ENCODE measurements around the gene FCGBP.

The FCGBP gene

DNA sequence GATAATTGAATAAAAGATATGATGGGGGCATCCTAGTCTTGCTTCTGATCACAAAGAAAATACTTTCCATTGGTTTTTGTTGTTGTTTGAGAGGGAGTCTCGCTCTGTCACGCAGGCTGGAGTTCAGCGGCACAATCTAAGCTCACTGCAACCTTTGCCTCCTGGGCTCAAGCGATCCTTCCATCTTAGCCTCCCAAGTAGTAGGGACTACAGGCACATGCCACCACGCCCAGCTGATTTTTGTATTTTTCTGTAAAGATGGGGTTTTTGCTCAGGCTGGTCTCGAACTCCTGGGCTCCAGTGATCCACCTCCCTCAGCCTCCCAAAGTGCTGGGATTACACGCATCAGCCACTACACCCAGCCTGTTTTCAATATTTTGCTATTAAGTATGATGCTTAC lies 19.5 kb upstream of the FCGBP start:
- TF ChIP-seq, protein P1, sequence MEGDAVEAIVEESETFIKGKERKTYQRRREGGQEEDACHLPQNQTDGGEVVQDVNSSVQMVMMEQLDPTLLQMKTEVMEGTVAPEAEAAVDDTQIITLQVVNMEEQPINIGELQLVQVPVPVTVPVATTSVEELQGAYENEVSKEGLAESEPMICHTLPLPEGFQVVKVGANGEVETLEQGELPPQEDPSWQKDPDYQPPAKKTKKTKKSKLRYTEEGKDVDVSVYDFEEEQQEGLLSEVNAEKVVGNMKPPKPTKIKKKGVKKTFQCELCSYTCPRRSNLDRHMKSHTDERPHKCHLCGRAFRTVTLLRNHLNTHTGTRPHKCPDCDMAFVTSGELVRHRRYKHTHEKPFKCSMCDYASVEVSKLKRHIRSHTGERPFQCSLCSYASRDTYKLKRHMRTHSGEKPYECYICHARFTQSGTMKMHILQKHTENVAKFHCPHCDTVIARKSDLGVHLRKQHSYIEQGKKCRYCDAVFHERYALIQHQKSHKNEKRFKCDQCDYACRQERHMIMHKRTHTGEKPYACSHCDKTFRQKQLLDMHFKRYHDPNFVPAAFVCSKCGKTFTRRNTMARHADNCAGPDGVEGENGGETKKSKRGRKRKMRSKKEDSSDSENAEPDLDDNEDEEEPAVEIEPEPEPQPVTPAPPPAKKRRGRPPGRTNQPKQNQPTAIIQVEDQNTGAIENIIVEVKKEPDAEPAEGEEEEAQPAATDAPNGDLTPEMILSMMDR (IDR thresholded peaks at IDR 0.05; ENCODE audit: borderline replicate concordance, insufficient read depth, low read depth, low read length) = no peak
- no peak overlapping the region for H3K4me3 ChIP-seq (ENCODE audit: low read depth, low read length)

- H3K4me3 ChIP-seq (ENCODE audit: low read depth, low read length) = no peak overlapping the region
- TF ChIP-seq, protein P1 (IDR thresholded peaks at IDR 0.05; ENCODE audit: borderline replicate concordance, insufficient read depth, low read depth, low read length) = no peak
Measured at GRCh38 chr19:39951686-39952085, 17.3 kb upstream of the FCGBP start.

DNA sequence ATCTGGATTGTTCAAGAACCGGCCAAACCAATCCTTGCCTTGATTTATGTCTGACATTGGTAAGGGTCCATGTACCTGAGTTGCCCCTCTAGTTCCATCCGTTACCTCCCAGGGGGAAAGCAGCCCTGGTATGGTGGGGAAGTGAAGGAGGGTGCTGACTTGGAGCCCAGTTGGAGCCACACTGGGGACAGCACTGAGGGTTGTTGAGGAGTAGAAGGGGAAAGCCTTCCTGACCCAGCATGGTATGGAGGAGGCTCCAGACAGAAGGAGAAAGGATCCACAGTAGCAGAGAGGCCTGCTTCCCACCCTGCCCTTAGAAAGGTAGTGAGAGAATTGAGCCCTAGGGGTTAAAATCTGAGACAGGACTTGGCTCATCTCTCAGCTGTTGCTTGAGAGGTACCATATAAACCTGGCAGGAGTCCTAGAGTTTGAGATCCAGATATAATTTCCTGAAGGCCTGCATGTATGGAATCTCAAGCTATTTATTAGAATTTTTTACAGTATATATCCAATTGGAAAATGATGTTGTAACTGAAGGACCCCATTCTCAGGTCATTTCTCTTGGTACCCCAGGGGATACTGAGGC lies 16.7 kb upstream of the FCGBP start:
- H3K4me3 ChIP-seq (ENCODE audit: low read depth, low read length) = no peak overlapping the region
- TF ChIP-seq, protein P1 (IDR thresholded peaks at IDR 0.05; ENCODE audit: borderline replicate concordance, insufficient read depth, low read depth, low read length) = no peak

DNA sequence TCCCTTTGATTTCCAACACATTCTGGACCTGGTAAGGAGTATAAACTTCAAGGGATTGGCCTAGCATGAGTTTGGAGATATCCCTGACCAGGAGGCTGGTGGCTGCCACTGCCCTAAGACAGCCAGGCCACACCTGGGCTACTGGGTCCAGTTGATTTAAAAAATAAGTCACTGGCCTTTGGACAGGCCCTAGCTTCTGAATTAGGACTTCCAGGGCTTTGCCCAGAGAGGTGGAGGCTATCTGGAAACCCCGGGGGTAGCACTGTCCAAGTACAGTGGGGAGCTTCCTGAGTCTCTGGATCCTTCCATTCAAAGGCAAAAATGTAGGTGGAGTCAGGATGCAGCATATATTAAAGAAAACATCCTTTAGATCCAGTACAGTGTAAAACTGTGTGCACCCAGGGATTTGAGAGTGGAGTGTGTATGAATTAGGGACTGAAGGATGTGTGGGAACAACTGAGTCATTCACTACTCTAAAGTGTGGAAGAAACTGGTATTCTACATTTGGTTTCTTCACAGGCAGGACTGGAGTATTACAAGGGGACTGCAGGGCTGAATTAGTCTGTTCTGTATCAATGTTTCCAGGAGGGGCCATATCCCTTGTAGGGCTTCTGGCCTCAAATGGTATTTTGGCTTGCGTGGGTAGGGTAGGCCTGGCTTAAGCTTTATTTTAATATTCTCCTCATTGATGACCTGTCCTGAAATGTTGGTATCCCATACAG lies 14.8 kb upstream of the FCGBP start:
- no peak overlapping the region for H3K4me3 ChIP-seq (ENCODE audit: low read depth, low read length)
- TF ChIP-seq, protein P1 (IDR thresholded peaks at IDR 0.05; ENCODE audit: borderline replicate concordance, insufficient read depth, low read depth, low read length) = no peak

- TF ChIP-seq, protein P1 (IDR thresholded peaks at IDR 0.05; ENCODE audit: borderline replicate concordance, insufficient read depth, low read depth, low read length) = no peak
- H3K4me3 ChIP-seq (ENCODE audit: low read depth, low read length) = no peak overlapping the region
Measured at GRCh38 chr19:39946532-39946931, 12.1 kb upstream of the FCGBP start.

DNA sequence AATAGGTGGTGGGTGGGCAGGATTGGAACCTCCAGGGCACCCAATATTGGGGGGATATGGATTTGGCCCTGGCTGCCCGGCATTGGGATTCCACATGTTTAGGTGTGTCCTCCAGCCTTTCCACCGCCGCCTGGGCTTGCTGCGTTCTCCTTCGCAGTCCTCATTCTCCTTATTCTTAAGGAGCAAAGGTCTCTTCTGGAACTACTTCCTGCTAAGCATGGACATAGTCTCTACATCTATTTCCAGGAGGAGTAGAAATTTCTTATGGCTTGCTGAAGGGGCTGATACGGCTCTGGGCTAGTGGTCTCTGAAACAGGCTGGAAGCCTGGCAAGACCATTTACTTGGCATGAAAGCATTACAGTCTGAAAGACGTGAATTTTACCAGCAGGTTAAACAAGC lies 9.2 kb upstream of the FCGBP start:
- H3K4me3 ChIP-seq (ENCODE audit: low read depth, low read length) = no peak overlapping the region
- TF ChIP-seq, protein P1 (IDR thresholded peaks at IDR 0.05; ENCODE audit: borderline replicate concordance, insufficient read depth, low read depth, low read length) = no peak

DNA sequence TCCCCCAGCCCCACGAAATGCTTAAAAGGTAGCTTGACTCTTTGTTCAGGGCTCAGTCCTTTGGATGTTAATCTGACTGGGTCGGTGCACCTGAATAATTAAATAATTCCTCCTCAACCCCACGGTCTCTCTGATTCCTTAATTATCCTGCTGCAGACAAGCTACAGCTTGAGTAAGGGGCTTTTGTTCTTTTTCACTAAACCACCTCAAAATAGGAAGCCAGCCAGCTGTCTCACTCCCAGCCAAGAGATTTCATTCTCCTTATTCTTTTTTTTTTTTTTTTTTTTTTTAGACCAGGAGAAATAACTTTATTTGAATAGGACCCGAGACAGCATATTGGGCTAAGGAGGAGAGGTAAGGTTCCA lies 7.9 kb upstream of the FCGBP start:
- TF ChIP-seq, protein P1 (IDR thresholded peaks at IDR 0.05; ENCODE audit: borderline replicate concordance, insufficient read depth, low read depth, low read length) = no peak
- H3K4me3 ChIP-seq (ENCODE audit: low read depth, low read length) = no peak overlapping the region
